WTC11 (cell line): Measurements from ENCODE around the gene NRXN2. TPM values are rescaled to one million over a fixed set of nuclear protein-coding genes. Genes with fewer than 3 reads are reported as not detected.

Source experiments
- ATAC-seq: fragments of 200-7000 bp; cut with Tn5 transposase; 2 replicates; pipeline ENCODE4 v1.10.0; 2021; ENCODE audit warnings: mild to moderate bottlenecking, moderate library complexity
- CTCF ChIA-PET: fragments of 300-600 bp; sonication (Branson Sonifier 250); formaldehyde crosslinking; loops from one replicate; lab custom pipeline; 2021; ENCODE audit warnings: antibody characterized with exemption; lab: Charles Lee
- POLR2A ChIA-PET: fragments of 350-600 bp; sonication (Branson Sonifier 250); formaldehyde crosslinking; loops from one replicate; lab custom pipeline; 2021; ENCODE audit warnings: antibody characterized with exemption; lab: Charles Lee
- DNase-seq: peaks from one replicate; pipeline ENCODE4 v3.0.0; 2021; ENCODE audit warnings: low spot score
- H3K27ac Mint-ChIP-seq: 2 replicates; pipeline ENCODE4 v1.8.0; 2021; ENCODE audit warnings: mixed read lengths
- H3K27me3 Mint-ChIP-seq: 2 replicates; pipeline ENCODE4 v1.8.0; 2021; ENCODE audit warnings: low read depth, mild to moderate bottlenecking, moderate library complexity, mixed read lengths
- H3K36me3 Mint-ChIP-seq: 2 replicates; pipeline ENCODE4 v1.8.0; 2021; ENCODE audit warnings: mixed read lengths
- H3K4me1 Mint-ChIP-seq: 2 replicates; pipeline ENCODE4 v1.8.0; 2022; ENCODE audit warnings: mixed read lengths
- H3K4me3 Mint-ChIP-seq: 2 replicates; pipeline ENCODE4 v1.8.0; 2021; ENCODE audit warnings: mild to moderate bottlenecking, moderate library complexity, mixed read lengths
- H3K9me3 Mint-ChIP-seq: 2 replicates; pipeline ENCODE4 v1.8.0; 2021; ENCODE audit warnings: mixed read lengths
- ARID4B ChIP-seq: sonication (generic); formaldehyde crosslinking; IDR thresholded peaks from 2 replicates; pipeline ENCODE4 v1.8.0; 2023; ENCODE audit warnings: missing genetic modification reagents, mild to moderate bottlenecking, borderline replicate concordance
- ATF6 ChIP-seq: sonication (generic); formaldehyde crosslinking; IDR thresholded peaks from 2 replicates; pipeline ENCODE4 v1.8.1; 2023; ENCODE audit warnings: mild to moderate bottlenecking, missing genetic modification reagents
- CREM ChIP-seq: sonication (generic); formaldehyde crosslinking; IDR thresholded peaks from 2 replicates; pipeline ENCODE4 v1.8.1; 2022; ENCODE audit warnings: mild to moderate bottlenecking, missing genetic modification reagents, moderate library complexity
- E2F5 ChIP-seq: sonication (generic); formaldehyde crosslinking; IDR thresholded peaks from 2 replicates; pipeline ENCODE4 v1.8.1; 2022; ENCODE audit warnings: mild to moderate bottlenecking, moderate library complexity, missing genetic modification reagents
- ERG ChIP-seq: fragments of 250-450 bp; sonication (Bioruptor Pico); IDR thresholded peaks from 2 replicates; pipeline ENCODE4 v1.8.0; 2021; ENCODE audit warnings: mild to moderate bottlenecking
- ETV6 ChIP-seq: sonication (generic); formaldehyde crosslinking; IDR thresholded peaks from 2 replicates; pipeline ENCODE4 v1.8.1; 2022; ENCODE audit warnings: mild to moderate bottlenecking, missing genetic modification reagents
- GTF2I ChIP-seq: fragments of 250-450 bp; sonication (Bioruptor Pico); conservative IDR thresholded peaks from 2 replicates; pipeline ENCODE4 v1.4.0; 2021; ENCODE audit warnings: mild to moderate bottlenecking
- JUN ChIP-seq: sonication (generic); formaldehyde crosslinking; IDR thresholded peaks from 2 replicates; pipeline ENCODE4 v1.8.0; 2023; ENCODE audit warnings: mild to moderate bottlenecking, missing genetic modification reagents
- MAX ChIP-seq: sonication (generic); formaldehyde crosslinking; IDR thresholded peaks from 2 replicates; pipeline ENCODE4 v1.8.0; 2022; ENCODE audit warnings: mild to moderate bottlenecking, missing genetic modification reagents
- NFYB ChIP-seq: sonication (generic); formaldehyde crosslinking; conservative IDR thresholded peaks from 2 replicates; pipeline ENCODE4 v1.8.0; 2022; ENCODE audit warnings: low read depth, missing genetic modification reagents
- NR3C1 ChIP-seq: sonication (generic); formaldehyde crosslinking; conservative IDR thresholded peaks from 2 replicates; pipeline ENCODE4 v1.8.1; 2023; ENCODE audit warnings: low read depth, mild to moderate bottlenecking, missing genetic modification reagents
- SOX15 ChIP-seq: fragments of 250-450 bp; sonication (Bioruptor Pico); IDR thresholded peaks from 2 replicates; pipeline ENCODE4 v1.9.0; 2021; ENCODE audit warnings: mild to moderate bottlenecking
- TP53 ChIP-seq: sonication (generic); formaldehyde crosslinking; IDR thresholded peaks from 2 replicates; pipeline ENCODE4 v1.8.1; 2023; ENCODE audit warnings: mild to moderate bottlenecking, missing genetic modification reagents
- USF1 ChIP-seq: sonication (generic); formaldehyde crosslinking; IDR thresholded peaks from 2 replicates; pipeline ENCODE4 v1.8.0; 2022; ENCODE audit warnings: mild to moderate bottlenecking, missing genetic modification reagents
- ZMAT4 ChIP-seq: fragments of 250-450 bp; sonication (Bioruptor Pico); IDR thresholded peaks from 2 replicates; pipeline ENCODE4 v1.9.0; 2021; ENCODE audit warnings: mild to moderate bottlenecking
- total RNA-seq: library from RNA; stranded (reverse); gene quantifications from 3 replicates; pipeline ENCODE4 v1.2.3, GENCODE V29; 2021

Gene NRXN2
- total RNA-seq, 1 experiment from 2014 or later = 8.6 TPM

GRCh38 chr11:64754124-64754918 lies 31.3 kb upstream of the NRXN2 start:
- no peak for ATAC-seq
- ChIA-PET CTCF (interaction anchor here (0.6 to 4.9 kb wide), 2 partner anchors 11 to 20 kb away, joined by 4 to 30 read pairs; partner anchors contain the start of gene RASGRP2), POLR2A (no interaction called here)
- TF ChIP-seq JUN = no peak
- Mint-ChIP-seq H3K36me3 (no peaks in the 10 kb centered on the region), H3K27ac (peak overlapping the region; percentile 72; the same call in 1 of the 2 replicates), H3K9me3 (no peaks in the 10 kb centered on the region), H3K4me1 (peaks cover 27% of the 10 kb centered on the region), H3K4me3 (no peak overlapping the region), H3K27me3 (no peaks in the 10 kb centered on the region; the same call in 1 of the 2 replicates)
- DNase-seq = no peak

- no peak overlapping the region for H3K4me3 Mint-ChIP-seq
- POLR2A ChIA-PET = no interaction called here
- ATAC-seq = peak; percentile 79
Measured at GRCh38 chr11:64753380-64754123, 30.6 kb upstream of the NRXN2 start.

More at GRCh38 chr11:64753380-64754123, 30.6 kb upstream of the NRXN2 start:
- Mint-ChIP-seq H3K9me3 (no peaks in the 10 kb centered on the region), H3K27me3 (no peaks in the 10 kb centered on the region; the same call in 1 of the 2 replicates), H3K27ac (peak overlapping the region; percentile 72; the same call in 1 of the 2 replicates), H3K36me3 (no peaks in the 10 kb centered on the region), H3K4me1 (peaks cover 19% of the 10 kb centered on the region)
- peak; percentile 63 for DNase-seq
- no peak for TF ChIP-seq NFYB (CRISPR knock-in tag)
- no peak for TF ChIP-seq ERG (CRISPR knock-in tag)
- no peak for TF ChIP-seq E2F5 (CRISPR knock-in tag)
- TF ChIP-seq NR3C1 = no peak
- TF ChIP-seq SOX15 = no peak
- no peak for TF ChIP-seq CREM (CRISPR knock-in tag)
- no peak for TF ChIP-seq TP53 (CRISPR knock-in tag)
- no peak for TF ChIP-seq ATF6 (CRISPR knock-in tag)
- no peak for TF ChIP-seq ETV6
- no peak for TF ChIP-seq MAX (CRISPR knock-in tag)
- TF ChIP-seq GTF2I (CRISPR knock-in tag) = no peak
- no peak for TF ChIP-seq ARID4B (CRISPR knock-in tag)
- no peak for TF ChIP-seq USF1 (CRISPR knock-in tag)
- no peak for TF ChIP-seq ZMAT4 (CRISPR knock-in tag)
- CTCF ChIA-PET = interaction anchor here (0.6 to 4.9 kb wide), 6 partner anchors 8 to 50 kb away, joined by 3 to 30 read pairs (median 4); partner anchors contain the start of gene RASGRP2
